ENCODE results near the gene HYAL4. TPM values are rescaled to one million over a fixed set of nuclear protein-coding genes. Genes with fewer than 3 reads are reported as not detected.

The HYAL4 gene
- total RNA-seq, 2 donors from 2014 or later, result 0.51 to 1.2 TPM

DNA sequence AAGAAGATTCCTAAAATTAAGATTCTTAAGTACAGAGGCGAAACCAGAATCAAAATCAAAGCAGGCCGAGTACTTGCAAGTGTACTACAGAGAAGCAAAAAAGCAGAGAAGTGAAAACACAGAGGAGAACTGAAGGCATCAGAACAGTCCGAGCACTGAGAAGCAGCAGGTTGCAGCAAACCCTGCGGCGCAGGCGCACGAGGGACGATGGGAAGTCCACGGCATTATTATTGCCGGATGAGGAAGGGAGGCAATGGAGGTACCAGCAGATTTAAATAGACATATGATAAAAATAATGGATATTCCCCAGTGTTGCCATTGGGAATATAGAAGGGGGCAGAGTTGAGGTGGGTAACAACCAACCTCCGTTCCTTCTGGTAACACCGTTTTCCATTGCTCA lies 72.9 kb downstream of the HYAL4 start:
- H3K4me1 ChIP-seq (ENCODE audit: control insufficient read depth, insufficient read depth, low read length), result no peaks in the 10 kb centered on the region
- no peaks in the 10 kb centered on the region for H3K36me3 ChIP-seq (ENCODE audit: control insufficient read depth, insufficient read depth, low read length)
- Mint-ChIP-seq H3K36me3 (ENCODE audit: low read depth) (no peaks in the 10 kb centered on the region), H3K4me3 (no peak overlapping the region), H3K27me3 (ENCODE audit: insufficient read depth) (no peaks in the 10 kb centered on the region), H3K4me1 (peaks cover 5% of the 10 kb centered on the region), H3K9me3 (peaks cover 2% of the 10 kb centered on the region), H3K27ac (no peak overlapping the region)
- no peaks in the 10 kb centered on the region for H3K27me3 ChIP-seq (ENCODE audit: control insufficient read depth, insufficient read depth, low read length, poor library complexity, severe bottlenecking)
- no peak overlapping the region for H3K4me3 ChIP-seq (ENCODE audit: low read length)
- DNase-seq, result no peak
- peaks cover 5% of the 10 kb centered on the region for H3K9me3 ChIP-seq (ENCODE audit: control insufficient read depth, low read length)
- no peak overlapping the region for H3K9ac ChIP-seq (ENCODE audit: extremely low read depth, low read length, poor library complexity, severe bottlenecking)
- H3K27ac ChIP-seq (ENCODE audit: low read depth, low read length), result no peak overlapping the region
- TF ChIP-seq, protein P1, sequence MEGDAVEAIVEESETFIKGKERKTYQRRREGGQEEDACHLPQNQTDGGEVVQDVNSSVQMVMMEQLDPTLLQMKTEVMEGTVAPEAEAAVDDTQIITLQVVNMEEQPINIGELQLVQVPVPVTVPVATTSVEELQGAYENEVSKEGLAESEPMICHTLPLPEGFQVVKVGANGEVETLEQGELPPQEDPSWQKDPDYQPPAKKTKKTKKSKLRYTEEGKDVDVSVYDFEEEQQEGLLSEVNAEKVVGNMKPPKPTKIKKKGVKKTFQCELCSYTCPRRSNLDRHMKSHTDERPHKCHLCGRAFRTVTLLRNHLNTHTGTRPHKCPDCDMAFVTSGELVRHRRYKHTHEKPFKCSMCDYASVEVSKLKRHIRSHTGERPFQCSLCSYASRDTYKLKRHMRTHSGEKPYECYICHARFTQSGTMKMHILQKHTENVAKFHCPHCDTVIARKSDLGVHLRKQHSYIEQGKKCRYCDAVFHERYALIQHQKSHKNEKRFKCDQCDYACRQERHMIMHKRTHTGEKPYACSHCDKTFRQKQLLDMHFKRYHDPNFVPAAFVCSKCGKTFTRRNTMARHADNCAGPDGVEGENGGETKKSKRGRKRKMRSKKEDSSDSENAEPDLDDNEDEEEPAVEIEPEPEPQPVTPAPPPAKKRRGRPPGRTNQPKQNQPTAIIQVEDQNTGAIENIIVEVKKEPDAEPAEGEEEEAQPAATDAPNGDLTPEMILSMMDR (conservative IDR thresholded peaks at IDR 0.05), result no peak
- WGBS, 2 experiments (ENCODE audit: insufficient coverage in 1 of 2, insufficient read length in 1 of 2), result 96% methylated on average over 12 of the region's 12 CpGs

DNA sequence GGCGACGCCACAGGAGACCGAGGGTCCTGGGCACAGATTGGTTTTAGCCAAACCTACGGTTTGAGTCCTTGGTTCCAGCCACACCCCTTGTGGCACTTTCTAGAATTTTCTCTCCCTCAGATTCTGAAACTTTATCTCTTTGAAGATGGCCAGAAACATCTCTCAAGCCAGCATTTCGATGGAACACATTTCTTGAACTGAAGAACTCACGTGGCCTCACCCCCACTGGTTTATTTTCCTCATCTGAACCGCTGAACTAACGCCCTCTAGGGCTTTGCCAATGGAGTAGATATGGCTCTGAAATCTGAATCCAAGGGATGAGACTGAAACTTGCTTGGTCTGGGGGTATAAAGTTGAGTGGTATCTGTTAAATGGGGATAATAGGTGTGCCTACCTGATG lies 73.3 kb downstream of the HYAL4 start:
- no peaks in the 10 kb centered on the region for H3K4me1 ChIP-seq (ENCODE audit: control insufficient read depth, insufficient read depth, low read length)
- peaks cover 2% of the 10 kb centered on the region for H3K9me3 Mint-ChIP-seq
- no peak overlapping the region for H3K9ac ChIP-seq (ENCODE audit: extremely low read depth, low read length, poor library complexity, severe bottlenecking)
- no peak overlapping the region for H3K4me3 ChIP-seq (ENCODE audit: low read length)
- H3K27ac ChIP-seq (ENCODE audit: low read depth, low read length), result no peak overlapping the region
- peaks cover 5% of the 10 kb centered on the region for H3K4me1 Mint-ChIP-seq
- no peaks in the 10 kb centered on the region for H3K36me3 Mint-ChIP-seq (ENCODE audit: low read depth)
- no peaks in the 10 kb centered on the region for H3K27me3 ChIP-seq (ENCODE audit: control insufficient read depth, insufficient read depth, low read length, poor library complexity, severe bottlenecking)
- no peaks in the 10 kb centered on the region for H3K27me3 Mint-ChIP-seq (ENCODE audit: insufficient read depth)
- no peak for DNase-seq
- TF ChIP-seq, protein P1 (conservative IDR thresholded peaks at IDR 0.05), result no peak
- no peaks in the 10 kb centered on the region for H3K36me3 ChIP-seq (ENCODE audit: control insufficient read depth, insufficient read depth, low read length)
- H3K9me3 ChIP-seq (ENCODE audit: control insufficient read depth, low read length), result peaks cover 8% of the 10 kb centered on the region
- 94 to 96% methylated on average over 6 to 8 of the region's 8 CpGs for WGBS, 2 experiments (ENCODE audit: insufficient coverage in 1 of 2, insufficient read length in 1 of 2)
- H3K27ac Mint-ChIP-seq, result no peak overlapping the region
- H3K4me3 Mint-ChIP-seq, result no peak overlapping the region

DNA sequence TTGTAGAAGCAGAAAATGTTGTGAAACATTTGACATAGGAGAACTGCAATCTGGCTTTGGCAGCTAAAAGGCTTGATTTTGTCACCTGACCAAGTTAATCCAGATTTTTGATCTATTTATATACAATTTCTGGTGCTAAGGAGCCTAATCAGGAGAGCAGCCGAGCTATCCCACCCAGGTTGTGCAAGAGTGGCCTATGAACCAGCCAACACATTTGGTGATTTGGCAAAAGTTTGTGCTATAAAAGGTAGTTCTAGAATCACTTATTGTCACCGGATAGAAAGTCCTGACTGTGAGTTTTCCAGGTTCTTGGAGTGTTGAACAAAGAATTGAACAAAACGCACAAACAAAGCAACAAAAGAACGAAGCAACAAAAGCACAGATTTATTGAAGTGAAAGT lies 78.6 kb downstream of the HYAL4 start:
- 93 to 96% methylated on average over 4 of the region's 4 CpGs for WGBS, 2 experiments (ENCODE audit: insufficient coverage in 1 of 2, insufficient read length in 1 of 2)
- Histone ChIP-seq H3K4me3 (ENCODE audit: low read length) (no peak overlapping the region), H3K4me1 (ENCODE audit: control insufficient read depth, insufficient read depth, low read length) (peaks cover 13% of the 10 kb centered on the region), H3K36me3 (ENCODE audit: control insufficient read depth, insufficient read depth, low read length) (no peaks in the 10 kb centered on the region), H3K27me3 (ENCODE audit: control insufficient read depth, insufficient read depth, low read length, poor library complexity, severe bottlenecking) (no peaks in the 10 kb centered on the region), H3K9me3 (ENCODE audit: control insufficient read depth, low read length) (peaks cover 19% of the 10 kb centered on the region), H3K9ac (ENCODE audit: extremely low read depth, low read length, poor library complexity, severe bottlenecking) (no peak overlapping the region), H3K27ac (ENCODE audit: low read depth, low read length) (no peak overlapping the region)
- H3K4me3 Mint-ChIP-seq, result no peak overlapping the region
- H3K27ac Mint-ChIP-seq, result no peak overlapping the region
- peaks cover 38% of the 10 kb centered on the region for H3K4me1 Mint-ChIP-seq
- no peak for DNase-seq
- no peaks in the 10 kb centered on the region for H3K27me3 Mint-ChIP-seq (ENCODE audit: insufficient read depth)
- no peaks in the 10 kb centered on the region for H3K36me3 Mint-ChIP-seq (ENCODE audit: low read depth)
- peaks cover 3% of the 10 kb centered on the region for H3K9me3 Mint-ChIP-seq
- TF ChIP-seq, protein P1 (conservative IDR thresholded peaks at IDR 0.05), result no peak
